Effector CD4-positive, alpha-beta T cell (primary cell): ENCODE results near the gene WFDC8.

ENCODE experiments used
- DNase-seq: peaks from one replicate; pipeline ENCODE4 v3.0.0-alpha.2; 2020

The WFDC8 gene

DNA sequence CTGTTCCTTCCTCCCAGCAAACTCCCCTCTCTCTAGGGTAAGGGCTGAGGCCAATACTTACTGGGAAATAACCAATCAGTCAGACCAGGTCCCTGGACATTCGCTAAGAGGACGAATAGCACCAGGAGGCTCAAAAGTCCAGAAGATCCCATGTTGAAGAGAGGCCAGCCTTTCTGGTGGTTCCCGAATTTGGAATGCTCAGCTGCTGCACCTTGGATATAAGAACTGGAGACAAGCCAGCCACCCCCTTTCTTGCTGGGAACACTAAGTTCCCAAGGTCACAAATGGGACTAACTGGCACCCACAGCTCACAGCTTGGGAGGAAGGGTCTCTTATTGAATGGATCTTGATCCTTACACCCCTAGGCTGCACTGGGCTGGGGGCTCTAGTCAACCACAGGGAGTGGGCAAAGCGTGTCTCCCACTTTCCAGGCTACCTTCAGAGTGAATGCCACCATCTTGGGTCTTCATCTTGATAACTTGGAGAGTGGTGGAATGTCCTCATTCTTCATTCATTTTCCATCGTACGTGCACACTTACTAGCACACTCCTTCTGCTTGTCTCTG is 31.8 kb downstream of the WFDC8 start, which contains the start of gene EPPIN:
Gene EPPIN, minus strand, starts transcription at position 196 of the 565 bp plus-strand sequence. Its CDS starts 44 bp downstream, at position 152.
- no peak for DNase-seq

DNA sequence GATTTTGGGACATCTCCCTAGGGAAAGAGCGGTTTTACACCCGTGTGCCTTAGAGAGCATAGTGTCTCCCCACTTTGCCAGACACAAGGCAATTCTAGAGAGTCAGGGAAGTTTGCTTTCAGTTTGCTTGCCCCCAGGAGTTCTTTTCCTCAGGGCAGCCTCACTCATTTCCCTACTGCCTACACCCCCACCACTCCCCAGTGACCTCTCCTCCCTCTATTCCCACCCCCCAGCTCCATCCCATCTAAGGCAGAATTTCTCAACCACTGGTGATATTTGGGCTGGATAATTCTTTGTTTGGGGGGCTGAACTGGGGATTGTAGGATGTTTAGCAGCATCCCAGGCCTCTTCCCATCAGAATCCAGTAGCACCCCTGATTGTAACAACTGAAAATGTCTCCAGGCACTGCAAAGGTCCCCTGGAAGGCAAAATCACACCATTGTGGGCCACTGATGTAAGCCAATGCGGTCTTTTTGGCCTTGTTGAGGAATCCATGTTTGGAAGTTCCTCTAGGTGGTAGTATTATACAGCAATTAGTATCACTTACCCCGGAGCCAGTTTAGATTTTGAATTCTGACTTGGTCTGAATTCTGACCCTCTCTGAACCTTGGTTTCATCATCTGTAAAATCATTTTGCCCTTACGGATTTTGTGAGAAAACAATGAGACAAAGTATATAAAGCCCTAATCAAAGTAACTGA is 33.2 kb downstream of the WFDC8 start:
- DNase-seq: no peak

DNA sequence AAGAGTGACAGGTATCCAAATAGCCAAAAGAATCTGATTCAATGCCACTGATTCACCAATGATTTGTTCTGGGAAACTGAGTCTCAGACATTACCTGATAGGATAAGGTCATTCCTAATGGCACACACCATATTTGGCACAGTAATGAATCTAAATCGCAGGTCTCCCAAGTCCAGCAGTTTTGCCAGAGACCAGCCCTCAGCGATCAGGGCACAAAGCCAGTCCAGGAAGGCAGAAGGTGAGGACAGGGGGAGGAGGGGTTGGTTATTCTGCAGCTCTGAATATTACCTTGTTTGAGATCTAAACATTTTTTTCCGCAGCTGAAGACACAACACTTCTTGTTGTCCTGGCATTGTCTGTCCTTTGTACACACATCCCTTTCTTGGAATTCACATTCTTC is 33.7 kb downstream of the WFDC8 start:
- no peak for DNase-seq

DNA sequence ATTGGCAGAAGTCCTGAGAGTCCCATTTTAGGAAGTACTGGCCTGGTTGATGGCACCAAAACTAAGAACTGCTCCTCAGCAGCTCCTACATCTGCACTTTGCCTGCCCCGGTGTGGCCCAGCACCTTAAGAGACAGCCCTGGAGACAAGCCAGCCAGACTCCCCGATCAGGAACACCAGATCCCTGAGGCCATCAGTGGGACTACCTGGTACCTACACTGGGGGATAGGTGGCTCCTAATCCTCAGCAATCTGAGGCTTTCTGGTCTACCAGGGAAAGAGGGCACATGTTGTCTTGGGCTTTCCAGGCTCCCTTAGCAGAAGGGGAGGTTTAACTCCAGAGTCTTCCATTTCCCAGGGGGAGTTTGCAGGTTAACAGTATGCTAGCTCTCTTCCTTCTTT is 39.7 kb downstream of the WFDC8 start, which contains the start of gene WFDC6:
Gene WFDC6, minus strand, starts transcription at position 101 of the 400 bp plus-strand sequence. Its CDS starts 75 bp downstream, at position 26.
- DNase-seq: no peak

DNA sequence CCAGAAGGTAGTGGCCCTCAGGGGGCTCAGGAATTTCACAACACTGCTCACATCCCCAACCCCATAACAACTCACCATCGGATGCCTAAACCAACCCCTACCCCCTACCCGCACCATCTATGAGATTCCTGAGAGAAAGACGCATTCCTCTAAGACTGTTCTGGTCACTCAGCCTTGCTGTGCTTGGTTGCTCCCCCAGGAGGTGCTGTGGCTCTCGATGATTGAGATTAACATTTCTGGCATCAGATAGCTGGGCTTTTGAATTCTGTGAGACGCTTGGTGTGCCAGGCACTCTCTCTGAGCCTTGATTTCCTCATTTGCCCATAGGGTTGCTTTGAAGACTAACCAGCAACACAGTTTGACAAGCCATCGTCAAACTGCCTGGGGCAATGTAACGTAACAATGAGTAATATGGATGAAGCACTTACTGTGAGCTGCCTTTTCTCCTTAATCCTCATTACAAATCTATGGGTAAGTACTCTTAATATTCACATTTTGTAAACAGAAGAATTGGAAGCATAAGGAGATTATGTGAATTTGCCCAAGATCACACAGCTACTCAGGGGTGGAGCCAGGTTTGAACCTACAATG is 40.8 kb downstream of the WFDC8 start:
- no peak for DNase-seq

DNA sequence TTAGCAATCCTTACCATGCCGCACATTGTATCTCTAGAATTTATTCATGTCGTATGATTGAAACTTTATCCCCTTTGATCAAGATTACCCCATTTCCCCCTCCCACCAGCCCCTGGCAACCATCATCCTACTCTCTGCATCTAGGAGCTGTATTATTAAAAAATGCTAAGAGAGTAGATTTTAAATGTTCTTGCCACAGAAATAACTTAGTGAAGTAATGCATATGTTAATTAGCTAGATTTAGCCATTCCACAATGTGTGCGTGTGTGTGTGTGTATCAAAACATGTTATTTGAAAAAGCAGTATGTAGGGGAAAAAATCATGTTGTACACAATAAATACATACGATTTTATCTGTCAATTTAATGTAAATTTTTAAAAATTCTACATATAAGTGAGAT is 51.8 kb downstream of the WFDC8 start:
- no peak for DNase-seq

DNA sequence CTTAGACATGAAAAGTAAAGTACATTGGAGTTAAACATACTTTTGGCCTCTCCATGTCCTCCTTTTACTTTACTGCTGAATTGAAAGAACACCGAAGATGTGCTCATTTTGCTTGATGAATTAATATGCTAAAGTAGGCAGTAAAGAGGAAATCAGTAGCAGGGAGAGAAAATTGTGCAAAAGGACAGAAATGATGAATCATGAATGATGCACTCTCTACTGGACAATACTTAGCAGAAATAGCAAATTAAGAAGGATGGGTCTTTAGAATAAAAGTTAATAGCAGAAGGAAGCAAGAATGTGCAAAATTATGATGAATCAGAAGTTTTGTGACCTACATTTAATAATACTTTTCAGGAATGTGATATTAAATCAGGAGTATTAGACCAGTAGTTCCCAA is 55.3 kb downstream of the WFDC8 start:
- DNase-seq: no peak

DNA sequence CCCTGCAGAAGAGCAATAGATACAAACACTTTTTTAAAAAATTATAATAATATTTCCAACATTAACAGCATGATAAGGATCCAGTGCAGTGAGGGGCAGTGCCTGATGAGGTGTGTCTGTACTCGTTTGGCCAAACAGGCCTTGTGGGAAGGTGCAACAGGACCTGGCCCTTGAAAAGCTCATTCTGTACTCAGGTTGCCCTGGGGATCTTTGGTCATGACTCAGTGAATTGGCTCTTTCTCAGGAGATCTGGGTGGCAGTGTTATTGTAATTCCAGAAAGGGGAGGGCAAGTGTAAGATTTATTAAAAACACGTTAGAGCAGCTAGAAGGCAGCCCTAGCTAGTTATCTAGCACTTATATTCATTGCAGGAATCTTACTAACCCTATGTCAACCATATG is 60.8 kb downstream of the WFDC8 start:
- DNase-seq: no peak

DNA sequence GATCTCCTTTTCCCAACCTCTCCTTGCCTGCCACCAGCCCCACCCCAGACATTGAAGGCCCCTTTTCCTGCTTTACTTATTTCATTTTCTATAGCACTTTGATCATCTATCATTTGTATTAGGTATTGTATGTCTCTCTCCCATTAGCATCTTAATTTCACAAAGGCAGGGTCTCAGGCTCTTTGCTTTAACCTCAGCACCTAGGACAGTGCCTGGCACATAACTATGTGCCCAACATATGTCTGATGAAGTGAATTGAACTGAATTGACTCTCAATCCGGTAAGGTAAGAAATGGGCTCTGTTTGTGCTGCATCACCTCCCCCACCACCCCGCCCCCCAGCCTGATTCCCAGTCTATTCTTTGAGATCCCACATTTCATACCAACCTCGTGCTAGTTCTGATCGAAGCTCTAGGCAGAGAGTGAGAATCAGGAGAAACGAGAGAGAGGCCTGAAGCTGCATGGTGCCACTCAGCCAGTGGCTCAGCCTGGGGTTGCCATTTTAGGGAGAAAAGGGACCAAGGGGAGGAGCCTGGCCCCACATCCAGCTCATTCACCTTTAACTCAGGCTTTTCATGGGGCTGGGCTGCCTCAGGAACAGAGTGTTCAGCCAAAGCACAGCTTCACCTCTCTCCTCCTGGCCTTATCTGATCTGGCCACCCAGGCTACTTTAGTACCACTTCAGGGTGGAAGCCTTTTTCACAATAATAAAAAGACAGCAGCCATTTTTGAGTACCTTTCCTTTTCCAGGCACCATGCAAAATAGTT is 63.8 kb downstream of the WFDC8 start, which contains the start of gene SPINT3:
Gene SPINT3, minus strand, starts transcription at position 476 of the 767 bp plus-strand sequence. Its CDS starts 14 bp downstream, at position 462.
- no peak for DNase-seq

DNA sequence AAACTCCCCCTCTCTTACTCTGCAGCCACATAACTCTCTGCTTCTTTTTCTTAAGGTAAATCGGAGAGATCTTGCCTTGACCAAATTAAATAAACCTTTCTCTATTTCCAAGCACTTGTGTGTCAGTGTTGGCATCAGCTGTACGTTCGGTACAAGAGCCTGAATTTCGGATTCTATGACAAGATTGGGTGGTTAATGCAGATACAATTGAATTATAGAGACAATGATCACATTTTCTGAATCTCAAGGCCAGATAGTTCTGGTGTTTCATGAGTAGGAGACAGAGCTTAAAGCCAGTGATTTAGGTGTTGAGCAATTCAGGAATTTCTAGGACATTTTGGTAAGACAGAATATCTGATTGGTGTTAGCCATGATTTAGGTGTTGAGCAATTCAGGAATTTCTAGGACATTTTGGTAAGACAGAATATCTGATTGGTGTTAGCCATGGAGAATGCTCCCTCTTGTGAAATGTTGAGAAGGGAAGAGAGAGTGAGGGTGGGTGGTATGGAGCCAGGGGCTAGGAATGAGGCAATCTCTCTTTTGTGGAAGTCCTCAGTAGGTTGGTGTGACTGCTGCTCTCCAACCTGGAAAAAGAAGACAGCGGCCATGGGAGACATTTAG is 68.7 kb downstream of the WFDC8 start:
- DNase-seq: no peak

DNA sequence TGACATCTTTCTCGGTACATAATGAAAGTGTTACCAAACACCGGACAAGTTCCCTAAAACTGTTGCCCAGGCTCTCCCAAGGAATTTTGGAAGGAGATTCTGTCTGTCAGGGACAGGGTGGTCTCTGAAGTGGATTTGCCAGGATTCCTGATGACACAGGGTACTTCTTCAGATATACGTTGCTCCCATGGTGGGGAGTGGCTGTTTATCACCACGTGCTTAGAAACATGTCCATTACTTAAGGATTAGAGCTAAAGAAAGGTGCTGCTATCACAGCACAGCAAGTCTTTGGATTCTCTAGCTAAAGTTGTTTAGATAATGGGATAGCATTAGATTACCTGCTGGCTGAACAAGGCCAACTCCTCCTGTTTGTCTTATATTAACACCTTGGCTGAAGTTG is 70.0 kb downstream of the WFDC8 start:
- DNase-seq: no peak

DNA sequence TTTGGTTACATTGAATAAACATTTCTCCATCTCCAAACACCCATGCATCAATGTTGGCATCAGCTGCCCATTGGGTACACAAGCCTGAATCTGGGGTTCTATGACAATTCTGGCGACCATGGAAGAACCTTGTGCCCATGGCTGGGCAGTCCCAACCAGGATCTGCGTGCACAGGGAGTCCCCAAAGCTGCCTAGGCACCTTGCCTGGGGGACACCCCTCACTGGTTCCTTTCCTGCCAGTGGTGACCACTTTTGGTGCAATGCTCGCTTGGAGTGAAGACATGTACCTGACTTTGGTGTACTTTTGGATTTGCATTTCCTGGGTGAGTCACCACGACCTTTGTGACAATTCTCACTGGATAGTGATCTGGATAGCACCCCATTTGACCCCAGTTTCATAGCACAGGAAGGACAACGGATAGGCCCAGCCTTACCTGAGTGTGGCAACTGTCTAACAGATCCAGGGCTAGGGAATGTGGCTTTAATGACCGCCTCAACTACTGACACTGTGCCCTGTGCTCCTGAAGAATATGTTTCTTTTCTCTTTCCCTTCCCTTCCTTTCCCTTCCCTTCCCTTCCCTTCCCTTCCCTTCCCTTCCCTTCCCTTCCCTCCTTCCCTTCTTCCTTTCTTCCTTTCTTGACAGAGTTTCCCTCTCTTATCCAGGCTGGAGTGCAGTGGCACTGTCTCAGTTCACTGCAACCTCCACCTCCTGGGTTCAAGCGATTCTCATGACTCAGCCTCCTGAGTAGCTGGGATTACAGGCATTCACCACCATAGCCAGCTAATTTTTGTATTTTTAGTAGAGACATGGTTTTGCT is 70.8 kb downstream of the WFDC8 start:
- no peak for DNase-seq

DNA sequence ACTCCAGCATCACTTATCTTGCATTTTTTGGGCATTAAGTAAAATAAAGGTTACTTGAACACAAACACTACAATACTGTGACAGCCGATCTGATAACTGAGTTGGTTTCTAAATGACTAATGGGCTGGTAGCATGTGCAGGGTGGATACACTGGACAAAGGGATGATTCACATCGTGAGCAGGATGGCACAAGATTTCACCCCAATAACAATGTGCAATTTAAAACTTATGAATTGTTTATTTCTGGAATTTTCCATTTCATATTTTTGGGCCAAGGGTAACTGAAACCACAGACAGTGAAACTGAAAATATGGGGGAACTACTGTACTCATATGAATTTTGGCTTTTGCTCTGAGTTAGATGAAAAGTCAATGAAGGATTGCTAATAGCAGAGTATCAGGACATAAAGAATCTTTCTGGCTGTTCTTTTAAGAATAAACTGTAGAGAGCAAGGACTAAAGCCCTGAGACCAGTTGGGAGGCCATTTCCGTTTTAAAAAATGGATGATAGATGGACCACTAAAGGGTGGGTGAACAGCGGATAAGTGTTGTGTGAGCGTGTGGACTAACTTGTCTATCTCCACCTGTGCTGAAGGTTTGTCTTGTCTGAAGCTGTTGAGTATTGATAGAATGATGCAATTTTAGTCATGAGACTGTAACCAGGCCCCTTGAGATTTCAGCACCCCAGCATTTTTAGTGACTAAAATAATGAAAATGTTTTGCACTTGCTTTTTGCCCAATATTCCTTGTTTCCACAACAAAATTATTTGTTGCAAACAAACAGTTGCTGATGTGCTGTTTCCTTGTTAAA is 71.9 kb downstream of the WFDC8 start:
- DNase-seq: no peak

DNA sequence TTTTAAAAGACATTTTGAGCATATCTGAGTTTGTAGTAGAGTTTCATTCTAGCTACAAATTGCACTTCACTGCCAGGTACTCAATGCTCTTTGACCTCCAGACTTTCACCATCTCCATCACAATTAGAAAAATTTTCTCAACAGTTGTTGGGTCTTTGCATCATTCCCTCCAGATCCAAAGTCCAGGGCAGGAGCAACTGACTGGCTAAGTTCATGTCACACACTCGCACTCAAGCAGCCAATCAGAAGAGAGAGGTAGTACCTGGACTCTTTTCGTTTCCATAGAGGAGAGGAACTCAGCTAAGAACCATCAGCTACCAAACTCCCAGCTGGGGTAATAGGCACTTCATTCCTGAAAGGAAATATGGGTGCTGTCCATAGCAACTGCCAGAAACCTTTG is 72.7 kb downstream of the WFDC8 start:
- DNase-seq: no peak

DNA sequence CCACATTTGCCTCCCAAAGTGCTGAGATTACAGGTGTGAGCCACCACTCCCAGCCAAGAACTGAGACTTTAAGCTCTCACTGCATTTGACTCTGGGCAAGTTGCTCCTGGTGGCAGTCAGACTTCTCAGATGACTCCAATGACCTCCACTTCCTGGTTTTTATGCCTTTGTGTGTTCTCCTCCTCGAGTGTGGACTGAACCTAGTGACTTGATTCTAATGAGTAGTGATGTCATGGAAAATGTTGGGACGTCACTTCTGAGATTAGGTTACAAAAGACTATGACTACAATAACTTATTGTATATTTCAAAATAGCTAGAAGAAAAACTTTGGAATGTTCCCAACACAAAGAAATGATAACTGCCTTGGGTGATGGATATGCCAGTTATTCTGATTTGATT is 75.7 kb downstream of the WFDC8 start:
- no peak for DNase-seq

DNA sequence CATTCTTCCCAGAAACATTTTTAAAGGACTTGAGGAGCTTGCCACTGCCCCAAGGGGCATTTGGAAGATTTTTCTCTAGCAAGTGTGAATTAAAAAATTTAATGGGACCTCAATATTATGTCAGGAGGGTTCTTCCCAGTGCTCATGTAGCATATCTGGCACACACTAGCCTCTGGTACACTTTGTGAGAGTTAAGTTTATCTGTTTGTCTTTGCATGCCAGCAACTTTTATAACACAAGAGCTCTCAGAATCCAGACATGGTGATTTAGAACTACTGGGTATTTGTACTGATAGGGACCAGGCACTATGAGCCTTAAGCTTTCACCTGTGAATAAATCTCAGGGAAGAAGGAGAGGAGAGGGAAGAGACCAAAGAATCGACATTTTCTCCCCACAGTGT is 76.5 kb downstream of the WFDC8 start:
- DNase-seq: no peak
